Breast epithelium (tissue), 3 donors: Measurements from ENCODE around the gene MCRIP1.

Experiments
- POLR2A ChIP-seq: fragments of 450-650 bp; IDR thresholded peaks from one replicate; pipeline ENCODE4 v1.6.1; 2016; ENCODE audit warnings: antibody characterized with exemption, mild to moderate bottlenecking, moderate library complexity
- TF ChIP-seq, protein P1 (sequence below), 3 donors: fragments of 450-650 bp; IDR thresholded peaks; one replicate each; pipeline ENCODE4 v1.5.1; 2016 to 2017; ENCODE audit warnings: antibody characterized with exemption in 3 of 3, mild to moderate bottlenecking in 3 of 3, moderate library complexity in 3 of 3

DNA sequence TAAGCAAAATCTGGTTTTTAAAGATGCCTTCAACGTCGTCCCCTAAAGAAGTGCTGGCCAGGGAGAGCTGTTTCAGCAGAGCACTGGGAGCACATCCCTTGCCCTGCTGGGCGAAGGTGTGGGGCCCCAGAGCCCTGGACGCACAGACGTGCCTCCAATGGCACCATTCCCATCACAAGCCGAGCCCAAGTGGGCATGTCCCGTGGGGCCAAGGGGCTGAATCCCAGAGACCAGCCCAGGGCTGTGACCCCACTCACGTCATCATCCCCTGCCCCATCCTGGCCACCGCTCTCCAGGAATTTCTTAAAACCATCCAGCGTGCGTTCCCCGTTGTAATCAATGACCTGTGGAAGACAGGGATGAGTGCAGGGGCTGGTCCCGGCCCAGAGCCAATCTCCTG lies 11.8 kb upstream of the MCRIP1 start:
- TF ChIP-seq POLR2A, result no peak
- TF ChIP-seq, protein P1, sequence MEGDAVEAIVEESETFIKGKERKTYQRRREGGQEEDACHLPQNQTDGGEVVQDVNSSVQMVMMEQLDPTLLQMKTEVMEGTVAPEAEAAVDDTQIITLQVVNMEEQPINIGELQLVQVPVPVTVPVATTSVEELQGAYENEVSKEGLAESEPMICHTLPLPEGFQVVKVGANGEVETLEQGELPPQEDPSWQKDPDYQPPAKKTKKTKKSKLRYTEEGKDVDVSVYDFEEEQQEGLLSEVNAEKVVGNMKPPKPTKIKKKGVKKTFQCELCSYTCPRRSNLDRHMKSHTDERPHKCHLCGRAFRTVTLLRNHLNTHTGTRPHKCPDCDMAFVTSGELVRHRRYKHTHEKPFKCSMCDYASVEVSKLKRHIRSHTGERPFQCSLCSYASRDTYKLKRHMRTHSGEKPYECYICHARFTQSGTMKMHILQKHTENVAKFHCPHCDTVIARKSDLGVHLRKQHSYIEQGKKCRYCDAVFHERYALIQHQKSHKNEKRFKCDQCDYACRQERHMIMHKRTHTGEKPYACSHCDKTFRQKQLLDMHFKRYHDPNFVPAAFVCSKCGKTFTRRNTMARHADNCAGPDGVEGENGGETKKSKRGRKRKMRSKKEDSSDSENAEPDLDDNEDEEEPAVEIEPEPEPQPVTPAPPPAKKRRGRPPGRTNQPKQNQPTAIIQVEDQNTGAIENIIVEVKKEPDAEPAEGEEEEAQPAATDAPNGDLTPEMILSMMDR (IDR thresholded peaks at IDR 0.05), result no peak
